GM21723 (cell line): Measurements from ENCODE around the gene CD151.

Experiments
- ATAC-seq: cut with Tn5 transposase; IDR thresholded peaks from one replicate; pipeline ENCODE4 v1.9.1; 2021; ENCODE audit warnings: mild to moderate bottlenecking, moderate library complexity; ENCODE audit not compliant: unreplicated experiment

CD151 gene

DNA sequence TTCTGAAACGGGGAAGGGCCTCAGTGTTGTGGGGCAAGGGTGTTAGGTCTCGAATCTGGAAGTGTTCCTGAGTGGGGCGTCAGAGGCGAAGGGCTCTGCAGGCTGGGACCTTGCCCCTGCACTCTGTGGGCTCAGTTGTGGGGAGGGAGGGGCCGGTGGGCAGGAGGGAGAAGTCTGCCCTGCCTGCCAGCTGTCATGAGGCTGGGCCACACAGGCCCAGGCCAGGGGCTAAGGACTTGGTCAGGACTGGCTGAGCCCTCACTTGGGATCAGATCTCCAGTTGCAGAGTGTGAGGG, 4.9 kb upstream of the CD151 start, which contains the start of gene CRACR2B:
Gene CRACR2B, plus strand, starts transcription at position 23 of the 296 bp plus-strand sequence. CDS start 689 bp downstream, outside the sequence.
- no peak for ATAC-seq

DNA sequence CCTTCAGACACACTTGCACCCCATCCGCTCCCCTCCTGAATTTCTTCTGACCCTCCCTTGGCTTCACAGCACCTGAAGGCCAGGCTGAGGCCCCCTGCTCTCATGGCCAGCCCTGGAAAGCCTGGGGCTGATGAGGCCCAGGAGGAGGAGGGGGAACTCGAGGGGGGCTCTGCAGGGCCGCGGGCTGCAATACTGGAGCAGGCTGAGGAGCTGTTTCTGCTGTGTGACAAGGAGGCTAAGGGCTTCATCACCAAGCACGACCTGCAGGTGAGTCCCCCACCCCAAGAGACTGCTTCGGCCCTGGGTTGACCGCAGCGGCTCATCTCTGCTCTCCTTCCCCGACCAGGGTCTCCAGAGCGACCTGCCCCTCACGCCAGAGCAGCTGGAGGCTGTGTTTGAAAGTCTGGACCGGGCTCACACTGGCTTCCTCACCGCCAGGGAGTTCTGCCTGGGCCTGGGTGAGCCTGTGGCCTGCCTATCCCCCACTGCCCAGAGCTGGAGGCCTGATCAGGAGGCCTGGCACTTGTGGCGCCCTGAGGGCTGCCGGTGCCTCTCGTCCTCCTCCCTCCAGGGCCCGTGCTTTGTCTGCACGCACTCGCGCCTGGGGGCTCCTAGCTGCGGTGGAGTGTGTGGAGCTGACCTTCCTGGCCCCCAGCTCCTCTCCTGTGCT, 4.1 kb upstream of the CD151 start:
- ATAC-seq, result no peak

DNA sequence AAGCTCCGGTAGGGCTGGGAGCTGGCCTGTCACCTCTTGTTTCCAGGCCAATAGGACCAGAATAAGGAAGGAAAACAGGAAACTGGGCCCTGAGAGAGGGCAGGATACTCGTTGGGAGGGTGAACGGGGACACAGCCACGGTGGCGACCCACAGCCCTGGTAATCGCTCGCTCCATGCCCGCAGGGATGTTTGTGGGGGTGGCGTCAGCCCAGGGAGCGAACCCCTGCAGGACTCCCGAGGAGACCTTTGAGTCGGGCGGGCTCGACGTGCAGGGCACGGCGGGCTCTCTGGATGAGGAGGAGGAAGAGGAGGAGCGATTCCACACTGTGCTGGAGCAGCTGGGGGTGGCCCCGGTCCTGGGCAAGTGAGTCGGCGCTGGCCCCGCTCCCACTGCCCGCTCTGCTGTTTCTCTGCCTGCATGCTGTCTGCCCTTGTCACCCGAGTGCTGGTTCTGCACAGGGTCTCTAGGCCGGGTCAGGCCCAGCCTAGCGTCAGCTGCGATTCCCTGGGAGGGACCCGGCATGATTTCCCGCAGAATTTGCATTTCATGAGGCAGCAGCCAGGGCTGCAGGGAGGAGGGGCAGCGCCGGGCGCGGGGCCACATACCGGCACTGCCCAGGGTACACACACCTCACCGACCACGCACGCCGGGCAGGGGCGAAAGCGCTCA, 3.4 kb upstream of the CD151 start:
- ATAC-seq, result no peak

DNA sequence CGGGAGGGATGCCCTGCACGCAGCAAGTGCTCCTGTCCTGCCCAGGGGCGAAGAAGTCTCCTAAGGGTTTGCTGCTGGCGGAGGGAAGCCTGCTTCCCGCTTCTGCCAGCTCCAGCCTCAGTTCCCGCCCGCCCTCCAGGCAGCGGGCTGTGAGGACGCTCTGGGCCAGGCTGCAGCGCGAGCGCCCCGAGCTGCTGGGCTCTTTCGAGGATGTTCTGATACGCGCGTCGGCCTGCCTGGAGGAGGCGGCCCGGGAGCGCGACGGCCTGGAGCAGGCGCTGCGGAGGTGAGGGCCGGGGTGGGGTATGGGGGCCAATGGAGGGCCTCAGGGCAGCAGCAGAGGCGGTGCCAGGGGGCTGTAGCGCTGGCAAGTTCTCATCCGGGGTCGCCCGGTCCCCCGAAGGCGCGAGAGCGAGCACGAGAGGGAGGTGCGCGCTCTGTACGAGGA, 2.9 kb upstream of the CD151 start:
- ATAC-seq, result no peak

DNA sequence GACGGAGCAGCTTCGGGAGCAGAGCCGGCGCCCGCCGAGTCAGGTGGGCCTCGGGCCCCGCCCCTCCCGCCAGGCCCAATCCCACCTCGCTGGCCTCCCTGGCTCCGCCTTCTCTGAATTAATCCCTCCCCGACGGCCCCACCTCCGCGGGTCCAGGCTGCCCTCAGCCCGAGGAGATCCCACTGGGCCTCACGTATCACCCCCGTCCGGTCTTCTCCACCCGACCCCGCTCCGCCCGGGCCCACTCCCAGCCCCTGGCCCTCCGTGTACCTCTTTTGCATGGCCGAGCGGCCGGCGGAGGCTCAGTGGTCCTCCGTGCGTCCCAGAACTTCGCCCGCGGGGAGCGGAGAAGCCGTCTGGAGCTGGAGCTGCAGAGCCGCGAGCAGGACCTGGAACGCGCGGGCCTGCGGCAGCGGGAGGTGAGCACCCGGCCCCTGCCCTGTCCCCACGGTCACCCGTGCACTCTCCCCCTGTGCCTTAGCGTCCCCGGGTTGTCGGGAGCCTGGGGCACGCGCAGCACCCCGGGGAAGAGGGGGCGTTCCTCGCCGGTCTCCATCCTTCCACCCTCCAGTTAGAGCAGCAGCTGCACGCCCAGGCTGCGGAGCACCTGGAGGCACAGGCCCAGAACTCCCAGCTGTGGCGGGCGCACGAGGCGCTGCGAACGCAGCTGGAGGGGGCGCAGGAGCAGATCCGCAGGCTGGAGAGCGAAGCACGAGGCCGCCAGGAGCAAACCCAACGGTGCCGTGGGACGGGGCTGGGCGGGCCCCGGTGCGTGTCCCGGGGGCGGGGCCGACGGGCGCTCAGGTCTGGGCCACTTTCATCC, 2.2 kb upstream of the CD151 start:
- no peak for ATAC-seq

DNA sequence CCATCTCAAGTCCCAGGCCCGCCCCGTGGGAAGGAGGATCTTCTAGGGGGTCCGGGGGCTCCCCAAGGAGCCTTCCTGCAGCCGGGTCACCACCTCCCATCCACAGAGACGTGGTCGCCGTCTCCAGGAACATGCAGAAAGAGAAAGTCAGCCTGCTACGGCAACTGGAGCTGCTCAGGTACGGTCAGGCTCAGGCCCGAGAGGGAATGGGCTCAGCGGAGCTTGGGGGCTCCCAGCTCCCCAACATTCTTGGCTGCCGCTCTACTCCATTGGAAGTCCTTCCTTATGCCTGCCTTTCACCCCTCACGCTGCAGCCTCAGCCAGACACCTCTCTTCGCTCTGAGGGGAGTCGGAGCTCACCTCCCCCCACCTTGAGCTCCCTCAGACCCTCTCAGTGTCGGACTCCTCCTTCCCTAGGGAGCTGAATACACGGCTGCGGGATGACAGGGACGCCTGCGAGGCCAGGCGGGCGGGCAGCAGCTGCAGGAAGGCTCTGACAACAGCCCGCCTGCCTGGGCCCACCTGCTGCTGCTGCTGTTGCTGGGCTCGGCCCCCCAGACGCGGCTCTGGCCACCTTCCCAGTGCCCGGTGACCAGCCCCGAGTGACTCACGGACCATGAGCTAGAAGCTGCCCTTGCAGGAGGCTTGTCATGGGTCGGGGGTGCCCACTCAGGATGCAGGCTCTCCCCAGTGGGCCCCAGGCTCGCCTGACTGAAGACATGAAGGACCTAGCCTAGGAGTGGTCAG, 1.5 kb upstream of the CD151 start:
- no peak for ATAC-seq

DNA sequence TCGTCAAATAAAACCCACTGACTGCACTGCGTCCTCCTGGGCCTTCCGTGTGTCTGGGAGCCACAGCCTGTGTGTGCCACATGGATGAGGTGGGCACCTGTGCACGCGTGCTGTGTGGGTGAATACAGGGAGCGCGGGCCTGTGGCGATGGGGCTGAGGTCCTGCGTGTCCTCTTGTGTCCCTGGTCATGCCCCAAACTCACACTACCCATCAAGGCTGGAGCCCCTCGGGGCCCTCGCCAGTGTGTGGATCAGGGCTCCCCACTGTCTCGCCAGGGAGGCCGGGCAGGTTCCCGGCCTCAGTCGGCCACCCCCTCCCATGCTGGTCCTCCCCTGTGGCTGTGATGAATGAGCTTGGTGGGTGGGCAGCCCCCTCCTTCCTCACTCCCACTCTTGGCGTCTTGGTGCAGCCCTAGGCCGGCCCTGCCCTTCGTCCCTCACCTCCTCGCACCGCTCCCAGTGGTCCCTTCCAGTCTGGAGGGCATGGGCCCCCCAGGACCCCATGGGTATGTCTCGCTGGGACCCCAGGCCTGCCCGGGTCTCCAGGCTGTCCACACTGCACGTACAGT, 707 bp upstream of the CD151 start:
- no peak for ATAC-seq

DNA sequence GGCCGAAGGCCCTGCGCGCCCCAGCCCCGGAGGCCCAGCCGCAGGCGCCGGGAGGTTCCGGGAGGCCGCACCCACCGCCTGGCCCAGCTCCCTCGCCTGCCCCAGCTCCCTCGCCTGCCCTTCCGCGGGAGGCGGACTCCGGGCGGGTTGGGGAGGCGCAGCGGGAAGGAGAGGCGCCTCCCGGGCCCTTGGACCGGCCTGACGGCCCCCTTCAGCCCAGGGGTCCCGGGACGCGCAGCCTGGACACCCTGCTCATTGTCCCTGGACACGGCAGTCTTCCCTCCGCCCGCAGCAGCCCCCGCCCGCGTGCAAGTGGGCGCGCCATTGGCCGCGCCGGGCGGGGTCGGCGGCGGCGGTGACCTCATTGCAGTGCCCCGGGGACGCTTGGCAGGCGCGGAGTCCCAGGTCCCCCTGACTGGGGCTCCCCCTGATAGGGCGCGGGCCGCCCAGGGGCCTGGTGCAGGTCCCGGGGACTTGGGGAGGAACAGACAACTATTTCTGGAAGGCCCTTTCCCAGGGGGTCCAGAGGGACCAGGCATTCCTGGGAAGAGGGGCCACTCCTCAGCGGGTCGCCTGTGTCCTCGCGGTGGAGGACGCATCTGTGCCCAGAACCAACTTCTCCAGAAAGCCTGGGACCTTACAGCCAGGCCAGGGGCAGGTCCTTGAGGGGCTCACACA, 501 bp downstream of the CD151 start:
- peak; percentile 27 for ATAC-seq

DNA sequence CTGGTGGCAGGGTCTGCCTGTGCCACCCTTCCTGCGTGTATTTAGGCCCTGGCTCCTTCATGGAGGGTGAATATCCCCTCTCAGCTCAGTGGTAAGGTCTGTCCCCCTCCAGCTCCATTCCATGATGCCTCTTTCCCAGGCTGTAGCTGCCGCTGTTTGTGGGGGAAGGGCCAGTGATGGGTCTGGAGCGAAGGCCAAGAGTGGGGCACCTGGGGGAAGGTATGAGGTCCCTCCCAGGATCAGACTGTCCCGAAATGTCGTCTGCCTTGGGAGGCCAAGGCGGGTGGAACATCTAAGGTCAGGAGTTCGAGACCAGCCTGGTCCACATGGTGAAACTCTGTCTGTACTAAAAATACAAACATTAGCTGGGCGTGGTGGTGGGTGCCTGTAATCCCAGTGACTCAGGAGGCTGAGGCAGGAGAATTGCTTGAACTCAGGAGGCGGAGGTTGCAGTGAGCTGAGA, 1.1 kb downstream of the CD151 start:
- ATAC-seq, result no peak

DNA sequence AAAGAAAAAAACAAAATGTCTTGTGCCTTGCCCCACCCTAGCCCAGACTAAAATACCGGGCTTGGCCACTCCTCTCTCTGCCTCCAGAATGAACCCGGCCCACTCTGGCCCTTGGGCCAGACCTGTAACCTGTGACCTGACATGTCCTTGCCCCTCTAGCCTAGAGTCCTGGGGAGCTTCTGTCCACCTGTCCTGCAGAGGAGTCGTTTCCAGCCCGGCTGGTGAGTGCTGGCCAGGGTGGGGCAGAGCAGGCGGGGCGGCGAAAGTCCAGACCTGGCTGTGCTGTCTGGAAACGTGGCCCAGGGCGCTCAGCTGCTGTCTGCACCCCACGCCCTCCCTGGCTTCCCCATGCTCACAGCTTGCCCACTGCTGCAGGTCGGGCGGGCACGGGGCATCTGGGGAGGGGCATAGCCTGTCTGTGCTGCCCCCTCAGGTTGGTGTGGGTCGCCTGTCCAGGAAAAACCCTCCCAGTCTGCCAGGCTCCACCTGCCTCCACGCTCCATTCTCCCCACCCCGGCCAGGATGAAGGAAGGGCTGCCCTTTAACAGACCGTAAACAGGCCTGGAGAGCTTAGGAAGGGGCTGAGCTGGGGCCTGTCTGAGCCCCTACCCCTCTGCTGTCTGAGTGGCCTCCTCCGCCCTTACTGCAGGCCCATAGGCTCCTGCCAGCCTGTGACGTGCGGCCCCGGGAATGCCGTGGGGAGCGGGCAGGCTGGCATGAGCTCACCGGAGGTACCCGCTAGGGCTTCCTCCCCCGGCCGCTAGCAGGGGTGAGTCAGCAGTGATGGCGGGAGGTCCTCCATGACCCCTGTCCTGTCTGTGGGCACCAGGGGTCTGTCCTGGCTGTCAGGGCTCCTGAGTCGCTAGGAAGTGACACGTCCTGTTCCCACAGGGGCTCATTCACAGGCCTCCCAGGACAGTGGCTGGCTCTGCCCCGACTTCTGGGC, 1.9 kb downstream of the CD151 start:
- ATAC-seq, result no peak

DNA sequence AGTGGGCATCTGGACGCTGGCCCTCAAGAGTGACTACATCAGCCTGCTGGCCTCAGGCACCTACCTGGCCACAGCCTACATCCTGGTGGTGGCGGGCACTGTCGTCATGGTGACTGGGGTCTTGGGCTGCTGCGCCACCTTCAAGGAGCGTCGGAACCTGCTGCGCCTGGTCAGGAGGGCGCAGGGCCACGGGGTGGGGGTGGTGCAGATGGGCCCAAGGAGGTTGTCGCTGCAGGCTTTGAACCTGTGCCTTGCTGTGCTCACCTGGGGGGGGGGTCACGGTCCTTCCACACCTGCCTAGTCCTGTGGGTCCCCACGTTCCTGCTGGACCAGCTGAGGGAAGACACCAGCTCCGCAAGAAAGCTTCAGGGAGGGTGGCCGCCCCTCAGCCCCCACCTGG, 3.5 kb downstream of the CD151 start:
- ATAC-seq, result no peak

DNA sequence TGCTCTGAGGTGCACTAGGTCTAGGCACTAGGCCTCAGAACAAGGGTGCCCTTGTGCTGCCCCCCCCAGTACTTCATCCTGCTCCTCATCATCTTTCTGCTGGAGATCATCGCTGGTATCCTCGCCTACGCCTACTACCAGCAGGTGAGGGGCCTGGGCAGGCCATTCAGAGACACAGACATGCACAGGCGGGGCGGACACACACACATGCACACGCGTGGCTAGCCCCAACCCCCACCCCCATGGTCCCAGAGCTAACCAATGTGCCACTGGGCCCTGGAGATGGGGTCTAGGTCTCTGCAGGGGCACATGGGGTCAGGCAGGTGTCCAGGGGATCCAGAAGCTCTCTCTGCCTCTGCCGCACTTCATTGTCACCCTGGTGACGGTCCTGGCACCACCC, 3.9 kb downstream of the CD151 start:
- ATAC-seq, result no peak

DNA sequence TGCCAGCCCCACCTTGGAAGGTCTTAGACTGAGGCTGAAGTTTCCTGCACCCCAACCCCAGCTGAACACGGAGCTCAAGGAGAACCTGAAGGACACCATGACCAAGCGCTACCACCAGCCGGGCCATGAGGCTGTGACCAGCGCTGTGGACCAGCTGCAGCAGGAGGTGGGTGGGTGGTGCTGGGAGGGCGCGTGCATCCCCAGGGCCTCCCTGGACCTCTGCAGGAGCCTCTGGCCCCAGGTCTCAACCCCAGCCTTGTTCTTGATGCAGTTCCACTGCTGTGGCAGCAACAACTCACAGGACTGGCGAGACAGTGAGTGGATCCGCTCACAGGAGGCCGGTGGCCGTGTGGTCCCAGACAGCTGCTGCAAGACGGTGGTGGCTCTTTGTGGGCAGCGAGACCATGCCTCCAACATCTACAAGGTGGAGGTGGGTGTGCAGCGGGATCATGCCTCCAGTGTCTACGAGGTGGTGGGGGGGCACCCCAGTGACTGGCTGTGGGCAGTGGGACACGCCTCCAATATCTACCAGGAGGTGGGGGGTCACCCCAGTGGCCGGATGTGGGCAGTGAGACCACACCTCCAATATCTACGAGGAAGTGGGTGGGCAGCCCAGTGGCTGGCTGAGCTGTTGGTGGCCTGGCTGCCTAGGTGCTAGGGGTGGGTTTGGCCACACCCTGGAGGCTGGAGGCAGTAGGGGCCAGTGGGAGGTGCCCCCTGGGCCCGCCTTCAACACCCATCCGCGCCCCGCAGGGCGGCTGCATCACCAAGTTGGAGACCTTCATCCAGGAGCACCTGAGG, 4.6 kb downstream of the CD151 start:
- ATAC-seq, result no peak

DNA sequence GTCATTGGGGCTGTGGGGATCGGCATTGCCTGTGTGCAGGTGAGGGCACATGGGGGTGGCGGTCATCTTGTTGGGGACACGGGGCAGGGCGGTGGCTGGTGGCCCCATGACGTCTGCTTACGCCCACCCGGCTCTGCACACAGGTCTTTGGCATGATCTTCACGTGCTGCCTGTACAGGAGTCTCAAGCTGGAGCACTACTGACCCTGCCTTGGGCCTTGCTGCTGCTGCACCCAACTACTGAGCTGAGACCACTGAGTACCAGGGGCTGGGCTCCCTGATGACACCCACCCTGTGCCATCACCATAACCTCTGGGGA, 5.2 kb downstream of the CD151 start:
- no peak for ATAC-seq

DNA sequence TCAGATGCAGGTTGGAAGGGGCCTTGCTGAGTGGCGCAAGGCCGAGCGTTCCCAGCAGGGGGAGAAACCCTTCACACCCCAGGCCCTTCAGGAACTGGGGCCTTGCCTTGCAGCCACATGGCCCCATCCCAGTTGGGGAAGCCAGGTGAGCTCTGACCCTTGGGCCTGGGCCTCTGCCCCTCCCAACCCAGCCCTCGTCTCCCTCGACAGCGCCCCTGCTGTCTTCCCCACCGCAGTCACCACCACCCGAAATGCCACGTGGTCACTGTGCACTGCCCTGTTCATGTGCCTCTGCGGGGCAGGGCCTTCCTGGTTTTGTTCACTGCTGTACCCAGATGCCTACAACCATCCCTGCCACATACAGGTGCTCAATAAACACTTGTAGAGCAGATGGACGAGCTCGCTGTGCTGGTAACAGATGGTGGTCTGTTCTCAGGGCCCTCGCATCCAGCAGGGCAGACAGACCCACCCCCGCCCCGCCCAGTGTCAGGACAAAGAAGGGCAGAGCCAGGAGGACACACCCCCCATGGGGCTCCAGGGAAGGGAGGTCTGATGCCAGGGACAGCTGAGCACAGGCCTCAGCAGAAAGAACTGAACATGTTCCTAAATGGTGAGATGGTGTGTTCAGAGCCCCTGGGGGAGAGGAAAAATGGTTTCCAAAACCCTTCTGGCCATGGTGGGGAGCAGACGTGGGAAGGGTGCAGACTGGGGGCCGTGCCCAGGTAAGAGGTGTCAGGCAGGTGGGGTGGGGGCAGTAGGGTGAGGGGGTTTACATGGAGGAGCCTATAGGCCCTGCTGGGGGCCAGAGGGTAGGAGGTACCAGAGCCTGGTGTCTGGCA, 5.9 kb downstream of the CD151 start:
- ATAC-seq, result no peak

DNA sequence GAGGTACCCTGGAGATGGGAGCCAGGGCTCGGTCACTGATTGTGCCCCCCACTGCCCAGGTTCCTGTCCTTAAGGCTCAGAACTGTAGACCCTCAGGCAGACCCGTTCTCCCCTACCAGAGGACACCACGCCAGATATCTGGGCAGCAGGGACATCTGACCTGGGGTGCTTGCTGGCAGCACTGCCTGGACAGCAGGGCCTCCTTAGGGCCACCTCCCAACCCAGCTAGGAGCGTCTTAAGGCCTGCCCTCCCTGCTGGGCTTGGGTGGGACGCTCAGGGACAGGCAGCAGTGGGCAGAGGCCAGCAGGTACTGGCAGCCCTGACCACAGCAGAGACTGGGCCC, 6.5 kb downstream of the CD151 start:
- no peak for ATAC-seq

DNA sequence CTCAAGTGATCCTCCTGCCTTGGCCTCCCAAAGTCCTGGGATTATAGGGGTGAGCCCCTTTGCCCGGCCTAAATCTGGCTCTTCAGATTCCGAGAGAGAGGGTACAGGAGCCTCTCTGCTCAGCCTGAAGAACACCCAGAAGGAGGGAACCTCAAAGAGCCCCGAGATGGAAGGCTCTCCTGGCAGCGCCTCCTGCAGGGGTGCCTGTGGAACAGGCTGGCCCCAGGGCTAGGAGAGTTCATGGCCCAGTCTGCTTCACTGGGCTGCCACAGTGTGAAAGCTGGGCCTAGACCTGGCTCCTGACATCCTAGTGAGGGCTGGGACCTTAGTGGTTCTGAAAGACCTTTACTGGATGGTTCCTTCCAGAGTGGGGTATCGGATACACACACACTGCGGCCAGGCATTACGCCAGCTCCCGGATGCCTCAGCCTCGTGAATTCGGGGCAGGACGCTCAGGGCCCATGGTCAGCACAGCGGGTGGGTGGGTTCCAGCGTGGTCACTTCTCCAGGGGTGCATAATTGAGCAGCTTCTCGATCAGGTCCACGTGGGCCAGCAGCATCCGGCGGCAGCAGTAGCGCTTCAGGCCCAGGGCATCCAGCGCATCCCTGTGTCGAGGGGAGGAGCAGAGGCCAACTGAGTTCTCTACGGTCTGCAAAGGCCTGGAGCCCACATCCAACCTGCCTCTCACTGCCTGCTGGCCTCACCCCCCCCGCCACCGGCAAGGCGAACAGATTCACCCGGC, 7.3 kb downstream of the CD151 start:
- ATAC-seq, result no peak
